Measurements from ENCODE around the gene DIPK1A.

GRCh38 chr1:92948071-92948470 is 13.2 kb downstream of the DIPK1A start:
- no peak for TF ChIP-seq CTCF (IDR thresholded peaks at IDR 0.05)
- TF ChIP-seq EP300 (IDR thresholded peaks at IDR 0.05), result no peak
- no peak for TF ChIP-seq POLR2A (IDR thresholded peaks at IDR 0.05)
